DMS 273 treated with DMSO at 0.1 percent for 48 hours (cell line): Measurements from ENCODE around the gene GARIN5B.
A peak's percentile ranks its signal among the peaks of the same experiment; 100 is the strongest.

ENCODE experiments used
- DNase-seq: peaks from one replicate; lab custom pipeline; 2025; lab: John Stamatoyannopoulos, UW

Gene GARIN5B

DNA sequence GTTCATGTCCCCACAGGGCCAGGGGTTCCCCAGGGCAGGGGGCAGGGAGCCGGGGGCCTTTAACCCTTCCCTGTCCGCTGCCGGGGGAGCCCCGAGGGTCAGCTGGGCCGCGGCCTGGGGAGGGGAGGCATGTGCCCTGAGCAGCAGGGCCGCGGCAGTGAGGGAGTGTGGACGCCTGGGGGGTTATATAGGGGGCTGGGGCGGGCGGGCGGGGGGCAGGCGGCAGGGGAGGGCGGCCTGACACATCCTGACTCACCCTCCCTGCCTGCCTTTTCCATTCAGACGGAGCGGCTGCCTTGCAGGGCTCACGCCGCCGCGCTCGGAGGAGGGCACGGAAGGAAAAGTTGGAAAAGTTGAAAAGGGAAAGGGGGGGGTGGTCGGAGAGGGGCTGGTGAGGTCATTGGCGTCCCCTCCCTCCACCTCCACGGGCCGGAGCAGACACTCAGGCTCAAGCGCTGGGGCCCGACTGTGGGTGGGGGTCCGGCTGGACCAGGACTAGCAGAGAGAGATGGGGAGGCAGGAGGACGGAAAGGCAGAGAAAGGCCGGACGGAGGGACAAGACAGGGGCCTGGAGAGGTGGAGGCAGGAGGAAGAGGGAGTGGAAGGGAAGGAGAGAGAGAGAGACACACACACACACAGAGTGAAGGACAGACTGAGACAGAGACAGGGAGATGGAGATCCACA, 7.4 kb upstream of the GARIN5B start, which contains the start of gene IL11:
TSS of gene IL11 (minus strand) at position 159 of the 684 bp plus-strand sequence. CDS start at position 6, 153 bp downstream.
- no peak for DNase-seq

GRCh38 chr19:55369653-55370304, 6.7 kb upstream of the GARIN5B start:
- DNase-seq: peak; percentile 29

GRCh38 chr19:55368701-55369563, 5.9 kb upstream of the GARIN5B start:
- no peak for DNase-seq

GRCh38 chr19:55368106-55368505, 5.0 kb upstream of the GARIN5B start:
- DNase-seq: no peak

DNA sequence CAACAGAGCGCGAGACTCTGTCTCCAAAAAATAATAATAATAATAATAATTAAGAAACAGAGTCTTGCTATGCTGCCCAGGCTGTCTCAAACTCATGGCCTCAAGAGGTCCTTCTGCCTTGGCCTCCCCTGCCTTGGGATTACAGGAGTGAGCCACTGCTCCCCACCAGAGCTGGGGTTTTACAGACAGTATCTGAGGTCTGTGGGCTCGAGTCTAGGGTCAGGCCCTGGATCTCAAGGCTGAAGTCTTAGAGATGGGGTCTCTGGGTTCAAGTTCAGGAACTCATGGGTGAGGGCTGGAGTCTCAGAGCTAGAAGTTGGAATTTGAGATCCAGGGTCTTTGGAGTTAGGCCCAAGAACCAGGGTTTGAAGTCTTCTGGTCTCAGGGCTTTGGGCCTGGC, 3.7 kb upstream of the GARIN5B start:
- DNase-seq: no peak

- DNase-seq: no peak
Observed at GRCh38 chr19:55365964-55366363, 2.9 kb upstream of the GARIN5B start.

- no peak for DNase-seq
Observed at GRCh38 chr19:55365245-55365644, 2.2 kb upstream of the GARIN5B start.

- no peak for DNase-seq
Observed at GRCh38 chr19:55362174-55362989, 678 bp downstream of the GARIN5B start.

DNA sequence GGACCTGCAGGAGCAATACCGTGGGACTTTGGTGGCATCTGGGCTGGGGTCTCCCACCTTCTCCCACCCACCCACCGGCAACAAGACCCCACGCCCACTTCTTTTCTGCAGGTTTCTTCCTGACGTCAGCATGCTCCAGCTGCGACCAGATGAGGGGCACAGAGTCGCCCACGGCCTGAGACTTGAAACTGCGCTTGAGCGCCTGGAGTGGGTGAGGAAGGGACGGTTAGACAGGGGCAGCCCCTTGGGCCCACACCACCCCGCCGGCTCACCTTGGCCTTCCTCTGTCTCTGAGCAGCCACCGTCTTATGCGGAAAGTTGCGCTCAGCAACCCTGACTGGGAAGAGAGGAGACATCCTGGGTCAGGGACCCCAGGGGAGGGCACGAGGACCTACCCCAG, 2.2 kb downstream of the GARIN5B start:
- no peak for DNase-seq

GRCh38 chr19:55358943-55359908, 3.8 kb downstream of the GARIN5B start:
- DNase-seq: peak; percentile 81

DNA sequence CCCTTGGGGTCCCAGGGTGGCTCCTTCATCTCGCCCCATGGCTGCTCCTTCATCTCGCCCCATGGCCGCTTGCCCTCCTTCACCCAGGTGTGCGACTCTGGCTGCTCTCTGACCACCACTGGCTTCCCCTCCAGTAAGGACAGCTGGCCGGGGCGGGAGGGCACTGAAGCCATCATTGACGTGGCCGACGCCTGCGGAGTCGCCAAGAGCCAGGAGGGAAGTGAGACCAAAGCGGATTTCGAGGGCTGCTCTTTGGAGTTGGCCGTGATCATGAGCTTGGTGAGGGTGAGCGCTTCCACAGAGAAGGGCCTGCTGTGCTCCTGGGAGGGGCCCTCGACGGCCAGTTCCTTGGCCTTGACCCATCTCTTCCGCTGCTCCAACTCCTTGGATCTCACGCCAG, 4.6 kb downstream of the GARIN5B start:
- no peak for DNase-seq

DNA sequence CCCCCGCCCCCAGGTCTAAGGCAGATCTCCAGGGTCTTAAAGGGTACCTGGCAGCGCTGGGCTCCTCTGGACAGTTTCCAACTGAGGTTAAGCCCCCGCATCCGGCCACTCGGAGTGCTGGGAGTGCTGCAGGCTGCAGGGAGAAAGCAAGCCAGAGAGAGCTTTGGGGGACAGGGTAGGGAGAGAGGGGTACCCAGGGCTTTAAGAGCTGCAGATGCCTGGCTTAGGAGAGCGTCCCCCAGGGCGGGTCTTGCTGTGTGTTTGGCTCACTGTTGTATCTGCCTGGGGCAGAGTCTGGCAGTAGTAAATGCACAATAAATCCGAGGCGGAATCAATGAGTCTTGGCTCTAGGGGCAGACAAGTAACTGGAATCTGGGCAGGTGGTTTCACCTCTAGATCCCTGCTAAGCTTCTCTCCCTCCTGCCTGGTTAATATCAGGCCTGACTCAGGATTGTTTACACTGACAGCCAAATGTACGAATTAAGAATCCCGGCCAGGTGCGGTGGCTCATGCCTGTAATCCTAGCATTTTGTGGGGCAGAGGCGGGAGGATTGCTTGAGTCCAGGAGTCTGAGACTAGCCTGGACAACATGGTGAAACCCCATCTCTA, 7.7 kb downstream of the GARIN5B start:
- no peak for DNase-seq

GRCh38 chr19:55354698-55355212, 8.3 kb downstream of the GARIN5B start, which contains the start of gene COX6B2:
Gene COX6B2 (minus strand): TSS chr19:55354719. CDS start chr19:55354521, 198 bp downstream.
- DNase-seq: no peak

DNA sequence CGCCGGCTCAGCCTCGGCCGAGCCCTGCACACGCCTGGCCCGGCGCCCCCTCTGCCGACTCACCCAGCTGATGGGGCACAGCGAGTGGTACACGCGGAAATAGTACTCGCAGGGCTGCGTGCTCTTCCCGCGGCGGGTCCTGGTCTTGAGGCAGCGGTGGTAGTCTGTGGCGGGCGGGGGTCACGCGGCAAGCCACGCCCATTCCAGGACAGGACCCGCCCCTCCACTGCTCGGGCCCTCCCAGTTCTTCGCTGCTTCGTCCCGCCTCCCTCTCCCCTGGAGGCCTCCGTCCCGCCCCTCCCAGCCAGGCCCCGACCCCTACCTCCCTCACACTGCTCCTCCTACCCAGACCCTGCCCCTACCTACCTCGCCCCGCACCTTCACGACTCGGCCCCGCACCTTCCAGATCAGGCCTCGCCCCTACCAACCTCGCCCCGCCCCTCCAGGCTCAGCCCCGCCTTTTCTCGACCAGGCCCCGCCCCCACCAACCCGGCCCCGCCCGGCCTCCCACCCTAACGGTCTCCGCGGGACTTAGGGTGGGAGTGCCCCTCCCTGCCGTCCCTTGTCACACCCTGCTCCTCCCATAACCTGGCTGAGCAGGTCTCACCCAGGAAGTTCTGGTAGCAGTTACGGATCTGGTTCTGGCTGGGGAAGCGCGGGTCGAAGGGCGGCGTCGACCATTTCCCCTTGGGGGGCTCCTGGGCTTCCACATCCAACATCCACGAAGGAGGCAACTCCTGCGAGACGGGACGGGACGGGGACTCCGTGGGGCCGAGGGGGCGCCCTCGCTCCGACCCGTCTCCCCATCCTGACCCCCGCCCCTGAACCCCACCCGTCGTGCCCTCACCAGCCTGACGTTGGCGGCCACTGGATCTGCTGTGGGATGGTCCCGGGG, 9.0 kb downstream of the GARIN5B start:
- no peak for DNase-seq

- no peak for DNase-seq
Observed at GRCh38 chr19:55353356-55353802, 9.7 kb downstream of the GARIN5B start.

GRCh38 chr19:55352549-55353145, 10.4 kb downstream of the GARIN5B start:
- DNase-seq: no peak

DNA sequence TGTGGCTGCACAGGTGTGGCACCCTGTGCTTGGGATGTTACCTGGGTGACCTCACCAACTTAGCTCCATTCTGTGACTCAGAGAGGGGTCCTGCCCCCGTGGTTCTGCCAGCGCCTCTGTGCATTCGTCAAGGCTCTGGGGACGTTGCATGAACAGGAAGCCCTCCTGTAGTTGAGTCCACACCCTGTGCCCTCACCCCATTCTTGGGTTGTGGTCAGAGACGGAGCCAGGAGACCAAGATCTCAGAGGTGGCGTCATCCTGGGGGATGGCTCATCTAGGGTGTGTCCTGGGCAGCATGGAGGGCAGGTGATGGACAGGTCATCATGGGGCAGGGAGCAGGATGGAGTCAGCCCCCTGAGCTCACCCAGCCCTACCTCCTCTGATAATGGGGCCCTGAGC, 11.0 kb downstream of the GARIN5B start:
- no peak for DNase-seq

GRCh38 chr19:55350620-55351315, 12.3 kb downstream of the GARIN5B start:
- no peak for DNase-seq
